ENCODE data around the gene MOB3A. TPM values are rescaled to one million over a fixed set of nuclear protein-coding genes. Genes with fewer than 3 reads are reported as not detected.
A peak's percentile ranks its signal among the peaks of the same experiment; 100 is the strongest.

Gene MOB3A
- total and polyA plus RNA-seq, 2 of the 13 experiments (the other 11 are each of a cell fraction or from before 2014, with no cell fraction given): 3.5 to 17.8 TPM

- TF ChIP-seq, protein P1, sequence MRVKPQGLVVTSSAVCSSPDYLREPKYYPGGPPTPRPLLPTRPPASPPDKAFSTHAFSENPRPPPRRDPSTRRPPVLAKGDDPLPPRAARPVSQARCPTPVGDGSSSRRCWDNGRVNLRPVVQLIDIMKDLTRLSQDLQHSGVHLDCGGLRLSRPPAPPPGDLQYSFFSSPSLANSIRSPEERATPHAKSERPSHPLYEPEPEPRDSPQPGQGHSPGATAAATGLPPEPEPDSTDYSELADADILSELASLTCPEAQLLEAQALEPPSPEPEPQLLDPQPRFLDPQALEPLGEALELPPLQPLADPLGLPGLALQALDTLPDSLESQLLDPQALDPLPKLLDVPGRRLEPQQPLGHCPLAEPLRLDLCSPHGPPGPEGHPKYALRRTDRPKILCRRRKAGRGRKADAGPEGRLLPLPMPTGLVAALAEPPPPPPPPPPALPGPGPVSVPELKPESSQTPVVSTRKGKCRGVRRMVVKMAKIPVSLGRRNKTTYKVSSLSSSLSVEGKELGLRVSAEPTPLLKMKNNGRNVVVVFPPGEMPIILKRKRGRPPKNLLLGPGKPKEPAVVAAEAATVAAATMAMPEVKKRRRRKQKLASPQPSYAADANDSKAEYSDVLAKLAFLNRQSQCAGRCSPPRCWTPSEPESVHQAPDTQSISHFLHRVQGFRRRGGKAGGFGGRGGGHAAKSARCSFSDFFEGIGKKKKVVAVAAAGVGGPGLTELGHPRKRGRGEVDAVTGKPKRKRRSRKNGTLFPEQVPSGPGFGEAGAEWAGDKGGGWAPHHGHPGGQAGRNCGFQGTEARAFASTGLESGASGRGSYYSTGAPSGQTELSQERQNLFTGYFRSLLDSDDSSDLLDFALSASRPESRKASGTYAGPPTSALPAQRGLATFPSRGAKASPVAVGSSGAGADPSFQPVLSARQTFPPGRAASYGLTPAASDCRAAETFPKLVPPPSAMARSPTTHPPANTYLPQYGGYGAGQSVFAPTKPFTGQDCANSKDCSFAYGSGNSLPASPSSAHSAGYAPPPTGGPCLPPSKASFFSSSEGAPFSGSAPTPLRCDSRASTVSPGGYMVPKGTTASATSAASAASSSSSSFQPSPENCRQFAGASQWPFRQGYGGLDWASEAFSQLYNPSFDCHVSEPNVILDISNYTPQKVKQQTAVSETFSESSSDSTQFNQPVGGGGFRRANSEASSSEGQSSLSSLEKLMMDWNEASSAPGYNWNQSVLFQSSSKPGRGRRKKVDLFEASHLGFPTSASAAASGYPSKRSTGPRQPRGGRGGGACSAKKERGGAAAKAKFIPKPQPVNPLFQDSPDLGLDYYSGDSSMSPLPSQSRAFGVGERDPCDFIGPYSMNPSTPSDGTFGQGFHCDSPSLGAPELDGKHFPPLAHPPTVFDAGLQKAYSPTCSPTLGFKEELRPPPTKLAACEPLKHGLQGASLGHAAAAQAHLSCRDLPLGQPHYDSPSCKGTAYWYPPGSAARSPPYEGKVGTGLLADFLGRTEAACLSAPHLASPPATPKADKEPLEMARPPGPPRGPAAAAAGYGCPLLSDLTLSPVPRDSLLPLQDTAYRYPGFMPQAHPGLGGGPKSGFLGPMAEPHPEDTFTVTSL (CRISPR knock-in tag; IDR thresholded peaks at IDR 0.05; ENCODE audit: borderline replicate concordance): no peak
- peak; percentile 64; the same call in 1 of the 2 replicates for TF ChIP-seq LBX2 (CRISPR knock-in tag; IDR thresholded peaks at IDR 0.05; ENCODE audit: borderline replicate concordance)
- TF ChIP-seq ASH2L (IDR thresholded peaks at IDR 0.05; ENCODE audit: insufficient read length, low read depth, low read length): peak; percentile 36
- TF ChIP-seq ZNF788 (CRISPR knock-in tag; IDR thresholded peaks at IDR 0.05; ENCODE audit: borderline replicate concordance): peak; percentile 82
- TF ChIP-seq ZNF547 (CRISPR knock-in tag; IDR thresholded peaks at IDR 0.05): peak; percentile 86
- TF ChIP-seq JARID2 (CRISPR knock-in tag; IDR thresholded peaks at IDR 0.05; ENCODE audit: insufficient replicate concordance): no peak
- TF ChIP-seq, protein P2, sequence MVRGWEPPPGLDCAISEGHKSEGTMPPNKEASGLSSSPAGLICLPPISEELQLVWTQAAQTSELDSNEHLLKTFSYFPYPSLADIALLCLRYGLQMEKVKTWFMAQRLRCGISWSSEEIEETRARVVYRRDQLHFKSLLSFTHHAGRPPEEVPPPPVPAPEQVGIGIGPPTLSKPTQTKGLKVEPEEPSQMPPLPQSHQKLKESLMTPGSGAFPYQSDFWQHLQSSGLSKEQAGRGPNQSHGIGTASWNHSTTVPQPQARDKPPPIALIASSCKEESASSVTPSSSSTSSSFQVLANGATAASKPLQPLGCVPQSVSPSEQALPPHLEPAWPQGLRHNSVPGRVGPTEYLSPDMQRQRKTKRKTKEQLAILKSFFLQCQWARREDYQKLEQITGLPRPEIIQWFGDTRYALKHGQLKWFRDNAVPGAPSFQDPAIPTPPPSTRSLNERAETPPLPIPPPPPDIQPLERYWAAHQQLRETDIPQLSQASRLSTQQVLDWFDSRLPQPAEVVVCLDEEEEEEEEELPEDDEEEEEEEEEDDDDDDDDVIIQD (CRISPR knock-in tag; IDR thresholded peaks at IDR 0.05; ENCODE audit: low read depth): peak; percentile 32; the same call in 1 of the 2 replicates
- TF ChIP-seq, protein P3, sequence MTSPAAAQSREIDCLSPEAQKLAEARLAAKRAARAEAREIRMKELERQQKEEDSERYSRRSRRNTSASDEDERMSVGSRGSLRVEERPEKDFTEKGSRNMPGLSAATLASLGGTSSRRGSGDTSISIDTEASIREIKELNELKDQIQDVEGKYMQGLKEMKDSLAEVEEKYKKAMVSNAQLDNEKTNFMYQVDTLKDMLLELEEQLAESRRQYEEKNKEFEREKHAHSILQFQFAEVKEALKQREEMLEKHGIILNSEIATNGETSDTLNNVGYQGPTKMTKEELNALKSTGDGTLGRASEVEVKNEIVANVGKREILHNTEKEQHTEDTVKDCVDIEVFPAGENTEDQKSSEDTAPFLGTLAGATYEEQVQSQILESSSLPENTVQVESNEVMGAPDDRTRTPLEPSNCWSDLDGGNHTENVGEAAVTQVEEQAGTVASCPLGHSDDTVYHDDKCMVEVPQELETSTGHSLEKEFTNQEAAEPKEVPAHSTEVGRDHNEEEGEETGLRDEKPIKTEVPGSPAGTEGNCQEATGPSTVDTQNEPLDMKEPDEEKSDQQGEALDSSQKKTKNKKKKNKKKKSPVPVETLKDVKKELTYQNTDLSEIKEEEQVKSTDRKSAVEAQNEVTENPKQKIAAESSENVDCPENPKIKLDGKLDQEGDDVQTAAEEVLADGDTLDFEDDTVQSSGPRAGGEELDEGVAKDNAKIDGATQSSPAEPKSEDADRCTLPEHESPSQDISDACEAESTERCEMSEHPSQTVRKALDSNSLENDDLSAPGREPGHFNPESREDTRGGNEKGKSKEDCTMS (CRISPR knock-in tag; conservative IDR thresholded peaks at IDR 0.05): no peak
- TF ChIP-seq ZNF772 (CRISPR knock-in tag; IDR thresholded peaks at IDR 0.05): peak; percentile 70; the same call in 1 of the 2 replicates
- peak; percentile 55; the same call in 1 of the 2 replicates for TF ChIP-seq MXD4 (CRISPR knock-in tag; IDR thresholded peaks at IDR 0.05)
- TF ChIP-seq PBX3 (CRISPR knock-in tag; IDR thresholded peaks at IDR 0.05; ENCODE audit: borderline replicate concordance): peak; percentile 77; the same call in 1 of the 2 replicates
- 0 out of 2 replicates have a peak, but pooled peaks have one; percentile 79 for TF ChIP-seq ZNF232 (CRISPR knock-in tag; IDR thresholded peaks at IDR 0.05; ENCODE audit: borderline replicate concordance)
- TF ChIP-seq ZMAT3 (CRISPR knock-in tag; conservative IDR thresholded peaks at IDR 0.05): peak; percentile 49; the same call in 1 of the 2 replicates
- TF ChIP-seq TOPORS (CRISPR knock-in tag; IDR thresholded peaks at IDR 0.05): 0 out of 2 replicates have a peak, but pooled peaks have one; percentile 14
Observed at GRCh38 chr19:2050991-2051772, 44.9 kb downstream of the MOB3A start, which contains the start of gene MKNK2 (continued).

All from HepG2 (cell line).